GOT3 (cell line): ENCODE results near the gene CMAS.
"Not testable (repeated sequence)": the region's sequence is repeated elsewhere in the genome, so short reads cannot be mapped to it uniquely, and the experiment has no call there.

Experiments
- DNase-seq: peaks from one replicate; lab custom pipeline; 2025; ENCODE audit warnings: mixed read lengths; lab: John Stamatoyannopoulos, UW

The CMAS gene

DNA sequence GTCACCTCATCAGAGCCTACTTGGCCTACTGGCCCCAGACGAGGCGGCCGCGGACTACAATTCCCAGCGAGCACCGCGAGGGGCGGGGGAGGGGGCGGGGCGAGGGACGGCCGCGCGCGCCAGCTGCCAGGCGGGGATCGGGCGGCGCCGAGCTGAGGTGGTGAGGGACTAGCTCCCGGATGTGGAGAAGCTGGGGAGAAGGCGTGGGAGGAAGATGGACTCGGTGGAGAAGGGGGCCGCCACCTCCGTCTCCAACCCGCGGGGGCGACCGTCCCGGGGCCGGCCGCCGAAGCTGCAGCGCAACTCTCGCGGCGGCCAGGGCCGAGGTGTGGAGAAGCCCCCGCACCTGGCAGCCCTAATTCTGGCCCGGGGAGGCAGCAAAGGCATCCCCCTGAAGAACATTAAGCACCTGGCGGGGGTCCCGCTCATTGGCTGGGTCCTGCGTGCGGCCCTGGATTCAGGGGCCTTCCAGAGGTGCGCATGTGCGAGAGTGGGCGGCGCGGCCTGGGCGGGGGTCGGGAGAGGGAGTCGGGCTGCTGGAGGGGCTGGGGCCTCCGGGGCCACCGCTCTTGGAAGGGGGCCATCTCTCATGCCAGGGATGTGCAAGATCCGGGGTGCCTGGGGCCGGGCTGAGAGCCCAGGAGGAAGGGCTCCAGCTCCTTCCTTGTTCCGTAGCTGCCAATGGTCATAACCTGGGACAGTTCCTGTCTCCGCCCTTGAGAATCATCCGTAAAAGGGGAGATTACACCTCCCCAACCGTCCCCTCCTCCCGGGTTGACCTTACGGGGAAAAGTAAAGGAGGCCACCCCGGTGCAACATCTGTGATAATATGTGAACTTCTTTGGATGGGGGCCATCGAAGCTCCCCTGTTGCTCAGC is at the start of gene CMAS:
Gene CMAS, plus strand, starts transcription at position 129 of the 878 bp plus-strand sequence. Its CDS starts 86 bp downstream, at position 215.
- DNase-seq: peak; percentile 28

DNA sequence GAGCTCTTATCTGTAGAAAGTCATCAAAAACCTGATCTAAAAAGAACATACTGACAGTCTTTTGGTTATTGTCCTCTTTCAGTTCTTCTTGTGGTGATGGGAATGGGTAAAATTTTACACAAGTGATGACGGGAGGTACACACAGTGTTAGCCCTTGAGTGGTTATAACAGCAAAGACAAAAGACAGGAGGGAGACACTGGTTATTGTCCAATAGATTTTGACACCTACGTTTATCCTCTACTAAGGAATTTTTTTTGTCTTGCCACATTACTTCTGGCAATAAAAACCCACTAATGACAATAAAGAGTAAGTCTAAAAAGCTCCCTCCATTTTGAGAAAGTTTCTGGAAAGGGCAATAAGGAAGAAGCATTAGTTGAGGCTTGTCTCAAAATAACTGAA is 47.7 kb upstream of the CMAS start:
- DNase-seq: no peak

DNA sequence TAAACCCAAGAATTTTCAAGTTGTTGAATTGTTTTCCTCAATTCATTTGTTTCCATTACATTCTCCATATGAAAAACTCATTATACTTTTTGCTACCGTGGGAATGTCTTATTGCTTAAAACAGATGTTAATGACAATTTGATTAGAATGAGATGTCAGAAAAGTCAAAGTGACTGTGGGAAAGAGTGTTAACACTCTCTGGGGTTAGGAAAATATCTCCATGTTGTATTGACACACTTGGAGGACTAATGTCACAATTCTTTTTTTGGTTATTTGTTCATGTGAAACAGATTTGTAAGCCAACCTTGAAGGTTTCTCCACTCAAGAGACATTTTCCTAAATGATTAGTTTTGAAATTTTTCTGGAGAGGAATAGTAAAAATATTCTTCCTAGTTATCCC is 47.2 kb upstream of the CMAS start:
- DNase-seq: no peak

DNA sequence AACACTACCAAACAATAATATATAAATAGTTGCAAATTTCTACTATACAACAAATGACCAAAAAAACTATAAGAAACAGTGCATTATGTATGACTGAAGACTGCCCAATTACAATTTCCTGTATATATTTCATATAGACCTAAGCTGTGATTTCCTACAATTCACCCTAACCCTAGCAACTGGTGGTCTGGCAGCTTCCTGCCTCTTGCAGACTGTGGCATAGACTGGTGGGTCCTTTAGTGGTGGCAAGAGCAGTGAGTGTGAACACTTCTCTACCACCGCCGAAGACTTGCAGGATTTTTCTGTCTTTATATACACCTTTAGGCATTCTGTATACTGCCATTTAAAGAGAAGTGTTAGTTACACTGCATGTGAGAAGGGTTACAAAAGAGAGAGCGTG is 43.6 kb upstream of the CMAS start:
- DNase-seq: no peak

DNA sequence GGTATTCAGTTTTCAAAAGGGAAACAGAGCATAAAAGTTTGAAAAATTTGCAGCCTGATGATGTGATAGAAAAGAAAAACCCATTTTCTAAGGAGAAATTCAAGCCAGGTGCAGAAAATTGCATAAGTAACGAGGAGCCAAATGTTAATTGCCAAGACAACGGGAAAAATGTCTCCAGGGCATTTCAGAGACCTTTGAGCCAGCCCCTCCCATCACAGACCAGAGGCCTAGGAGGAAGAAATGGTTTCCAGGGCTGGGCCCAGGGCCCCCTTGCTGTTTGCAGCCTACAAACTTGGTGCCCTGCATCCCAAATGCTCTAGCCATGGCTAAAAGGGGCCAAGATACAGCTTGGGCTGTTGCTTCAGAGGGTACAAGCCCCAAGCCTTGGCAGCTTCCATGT is 38.2 kb upstream of the CMAS start:
- DNase-seq: not testable (repeated sequence)

DNA sequence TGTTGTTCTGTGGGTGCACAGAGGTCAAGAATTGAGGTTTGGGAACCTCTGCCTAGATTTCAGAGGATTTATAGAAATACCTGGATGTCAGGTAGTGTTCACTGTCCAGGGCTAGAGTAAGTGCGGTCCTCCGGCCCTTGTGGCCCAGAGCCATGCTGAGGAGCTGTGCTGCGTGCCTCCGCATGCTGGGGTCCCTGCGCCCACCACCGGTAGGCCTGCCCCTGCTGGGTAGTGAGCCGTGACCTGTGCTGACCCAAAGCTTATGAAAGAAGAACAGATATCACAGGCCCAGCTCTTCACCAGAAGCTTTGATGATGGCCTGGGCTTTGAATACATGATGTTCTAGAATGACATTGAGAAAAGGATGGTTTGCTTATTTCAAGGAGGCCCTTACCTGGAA is 37.8 kb upstream of the CMAS start:
- no peak for DNase-seq

DNA sequence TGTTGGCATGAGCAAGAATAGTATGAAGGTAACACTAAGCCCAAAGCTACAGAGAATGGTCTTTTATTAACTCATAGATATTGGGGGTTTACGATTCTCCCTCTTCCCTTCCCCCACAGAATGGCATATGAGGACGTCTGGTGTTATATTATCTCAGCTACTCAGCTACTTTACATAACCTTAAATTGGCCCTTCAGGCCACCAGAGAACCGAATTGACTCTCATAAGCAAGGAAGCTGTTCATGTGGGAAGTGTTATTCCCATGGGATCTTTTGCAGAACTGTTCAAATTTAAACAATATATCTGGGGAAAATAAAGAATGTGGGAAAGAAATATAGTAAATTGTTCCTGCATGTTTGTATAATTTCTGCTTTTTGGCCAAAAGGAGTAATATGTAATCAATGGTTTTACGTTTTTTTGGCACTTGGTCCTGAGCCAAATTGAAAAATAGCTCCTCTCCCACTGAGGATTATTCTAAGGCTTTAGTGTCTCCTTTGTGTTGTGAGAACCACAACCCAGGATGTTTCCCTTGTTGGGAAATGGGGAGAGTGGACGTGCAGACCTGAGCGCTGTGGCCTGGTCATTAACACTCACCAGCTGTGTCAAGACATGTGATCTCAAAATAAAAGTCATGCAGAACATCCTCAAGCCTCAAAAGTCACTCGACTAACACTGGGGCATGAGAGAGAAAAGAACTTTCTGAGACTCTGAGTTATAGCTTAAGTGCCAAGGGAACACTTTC is 31.8 kb upstream of the CMAS start:
- DNase-seq: no peak

DNA sequence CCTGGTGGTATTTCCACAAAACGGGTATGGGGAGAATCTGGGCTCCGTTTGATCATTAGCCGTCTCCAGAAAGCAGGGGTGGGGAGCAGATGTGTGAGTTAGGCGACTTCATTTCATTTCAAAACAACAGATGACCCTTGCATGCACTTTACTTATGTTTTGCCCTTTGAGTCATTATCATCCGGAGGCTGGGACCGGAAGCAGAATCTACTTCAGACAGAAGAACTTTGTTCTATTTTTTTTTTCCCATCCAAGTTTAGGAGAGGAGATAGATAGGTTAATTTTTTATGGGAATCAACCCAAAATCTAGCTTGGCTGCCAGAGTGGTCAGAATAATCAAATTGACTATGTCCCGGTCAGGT is 31.3 kb upstream of the CMAS start:
- no peak for DNase-seq

DNA sequence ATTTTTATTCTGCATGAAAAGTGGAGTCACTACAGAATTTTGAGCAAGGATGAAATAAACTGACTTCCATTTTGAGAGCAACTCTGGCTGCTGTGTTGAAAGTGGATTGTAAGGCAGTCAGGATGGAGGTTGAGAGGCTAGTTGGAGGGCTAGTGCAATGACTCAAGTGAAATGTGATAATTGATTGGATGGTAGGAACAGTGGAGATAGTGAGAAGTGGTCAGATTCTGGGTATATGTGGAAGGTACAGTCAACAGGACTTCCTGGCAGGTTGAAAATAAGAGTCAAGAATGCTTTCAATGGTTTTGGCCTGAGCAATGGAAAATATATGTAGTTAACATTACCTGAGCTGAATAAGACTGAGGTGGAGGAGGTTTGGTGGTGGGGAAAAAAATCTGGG is 29.0 kb upstream of the CMAS start:
- DNase-seq: no peak

DNA sequence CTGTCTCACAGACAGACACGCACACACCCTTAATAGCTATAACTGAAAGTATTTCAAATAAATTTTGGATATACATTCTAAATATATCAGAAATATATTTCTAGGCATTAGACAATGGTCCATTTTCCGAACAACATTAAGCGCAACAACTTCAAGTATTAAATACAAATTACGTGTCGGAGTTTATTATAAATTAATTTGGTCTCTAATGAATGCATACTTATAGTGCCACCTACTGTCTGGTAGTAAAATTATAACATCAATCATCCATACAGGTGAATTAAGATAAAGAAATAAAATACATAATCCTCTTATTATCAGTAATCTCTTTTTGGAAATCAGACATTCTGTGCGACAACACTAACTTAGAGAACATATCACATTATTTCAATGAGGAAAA is 27.2 kb upstream of the CMAS start:
- DNase-seq: no peak

DNA sequence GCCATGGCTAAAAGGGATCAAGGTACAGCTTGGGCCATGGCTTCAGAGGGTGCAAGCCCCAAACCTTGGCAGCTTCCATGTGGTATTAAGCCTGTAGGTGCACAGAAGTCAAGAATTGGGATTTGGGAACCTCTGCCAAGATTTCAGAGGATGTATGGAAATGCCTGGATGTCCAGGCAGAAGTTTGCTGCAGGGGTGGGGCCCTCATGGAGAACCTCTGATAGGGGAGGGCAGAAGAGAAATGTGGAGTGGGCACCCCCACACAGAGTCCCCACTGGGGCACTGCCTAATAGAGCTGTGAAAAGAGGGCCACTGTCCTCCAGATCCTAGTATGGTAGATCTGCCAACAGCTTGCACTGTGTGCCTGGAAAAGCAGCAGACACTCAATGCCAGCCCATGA is 22.5 kb upstream of the CMAS start:
- not testable (repeated sequence) for DNase-seq

DNA sequence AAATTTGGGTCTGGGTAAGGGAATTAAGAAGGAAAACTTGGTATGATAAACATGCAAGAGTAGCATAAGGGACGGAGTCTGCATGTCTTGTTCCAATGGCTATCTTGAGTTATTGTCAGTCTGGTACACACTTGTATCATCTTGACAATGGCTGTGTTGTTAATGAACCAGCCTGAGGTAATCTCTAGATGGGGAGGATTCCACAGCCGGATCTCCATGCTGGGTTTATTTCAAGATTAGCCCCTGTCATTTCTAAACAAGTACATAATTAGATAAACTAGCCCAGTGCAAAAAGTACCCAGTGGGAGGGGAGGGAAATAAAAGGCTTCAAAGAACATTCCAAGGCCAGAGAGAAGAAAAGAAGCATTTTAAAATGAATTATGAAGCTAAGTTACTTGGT is 16.5 kb upstream of the CMAS start:
- DNase-seq: no peak

DNA sequence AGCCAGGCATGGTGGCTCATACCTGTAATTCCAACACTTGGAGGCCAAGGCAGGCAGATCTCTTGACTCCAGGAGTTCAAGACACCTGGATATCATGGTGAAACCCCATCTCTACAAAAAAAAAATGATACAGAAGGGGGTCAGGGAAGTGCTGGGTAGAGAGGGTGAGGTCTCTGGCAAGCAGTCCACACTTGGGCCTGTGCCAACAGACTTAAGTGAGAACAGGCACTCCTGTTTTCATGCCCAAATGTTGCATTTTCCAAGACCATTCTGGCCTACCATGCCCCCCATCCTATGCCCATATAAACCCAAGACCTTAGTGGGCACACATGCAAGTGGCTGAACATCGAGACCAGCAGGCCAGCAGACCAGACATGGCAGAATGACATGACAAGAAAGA is 16.0 kb upstream of the CMAS start:
- DNase-seq: no peak

DNA sequence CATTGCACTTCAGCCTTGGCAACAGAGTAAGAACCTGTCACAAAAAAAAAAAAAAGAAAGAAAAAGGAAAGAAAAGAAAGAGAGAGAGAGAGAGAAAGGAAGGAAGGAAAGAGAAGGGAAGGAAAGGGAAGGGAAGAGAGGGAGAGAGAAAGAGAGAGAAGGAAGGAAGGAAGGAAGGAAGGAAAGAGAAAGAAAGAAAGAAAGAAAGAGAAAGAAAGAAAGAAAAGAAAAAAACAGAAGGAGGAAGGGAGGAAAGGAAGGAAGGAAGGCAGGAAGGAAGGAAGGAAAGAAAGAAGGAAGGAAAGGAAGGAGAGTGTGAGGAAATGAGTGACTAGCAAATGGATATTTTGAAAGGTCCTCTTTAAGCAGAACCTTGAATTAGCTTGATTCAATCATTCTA is 13.3 kb upstream of the CMAS start:
- DNase-seq: no peak

DNA sequence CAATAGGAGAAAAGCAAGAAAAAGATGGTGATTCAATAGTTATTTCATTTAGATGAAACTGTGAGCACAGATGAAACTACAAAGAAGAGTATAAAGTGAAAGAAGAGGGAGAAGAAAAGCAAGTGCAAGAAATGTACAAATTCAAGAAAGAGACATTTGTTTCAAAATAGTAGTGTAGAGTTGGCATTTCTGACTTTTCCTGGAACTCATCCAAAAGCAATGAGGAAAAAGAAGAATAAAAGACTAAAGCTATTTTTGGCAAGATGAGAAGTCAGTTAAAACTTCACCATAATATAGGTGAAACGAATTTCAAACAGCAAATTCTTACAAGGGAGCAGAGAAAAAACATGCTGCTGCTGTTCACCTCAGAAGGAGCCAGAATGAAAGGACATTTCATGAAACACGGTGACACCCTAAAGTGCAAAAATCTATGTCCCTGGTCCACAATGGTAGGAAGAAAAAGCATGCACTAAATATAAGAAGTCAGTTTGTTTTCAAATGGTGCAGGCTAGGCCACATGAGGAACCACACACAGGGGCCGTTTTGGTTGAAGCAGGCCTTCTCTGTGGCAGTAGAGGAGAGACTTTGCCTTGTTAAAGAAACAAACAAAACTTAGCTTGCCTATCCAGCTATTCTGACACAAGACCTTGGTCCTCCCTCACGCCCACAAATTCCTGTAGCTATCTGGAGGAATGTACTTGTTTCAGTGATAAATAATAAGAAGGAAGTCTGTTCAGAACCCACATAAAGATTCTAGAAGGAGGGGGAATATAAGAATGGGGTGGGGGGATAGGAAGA is 11.1 kb upstream of the CMAS start:
- DNase-seq: no peak

DNA sequence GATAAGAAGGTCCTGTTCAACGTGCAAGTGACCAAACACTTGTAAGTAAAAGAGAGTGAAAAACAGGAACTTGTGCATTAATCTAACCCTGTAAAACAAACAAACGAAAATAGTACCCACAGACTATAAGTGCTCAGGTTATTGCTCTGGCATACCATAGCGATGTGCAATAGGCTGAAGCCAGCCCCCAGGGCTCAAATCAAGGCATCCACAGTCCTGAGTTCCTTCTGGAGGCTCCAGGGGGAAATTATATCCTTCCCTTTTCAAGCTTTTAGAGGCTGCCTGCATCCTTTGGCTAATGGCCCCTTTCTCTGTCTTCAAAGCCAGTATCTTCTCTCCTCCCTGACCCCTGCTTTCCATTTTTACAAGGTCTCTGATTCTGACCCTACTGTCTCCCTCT is 8.1 kb upstream of the CMAS start:
- DNase-seq: no peak

DNA sequence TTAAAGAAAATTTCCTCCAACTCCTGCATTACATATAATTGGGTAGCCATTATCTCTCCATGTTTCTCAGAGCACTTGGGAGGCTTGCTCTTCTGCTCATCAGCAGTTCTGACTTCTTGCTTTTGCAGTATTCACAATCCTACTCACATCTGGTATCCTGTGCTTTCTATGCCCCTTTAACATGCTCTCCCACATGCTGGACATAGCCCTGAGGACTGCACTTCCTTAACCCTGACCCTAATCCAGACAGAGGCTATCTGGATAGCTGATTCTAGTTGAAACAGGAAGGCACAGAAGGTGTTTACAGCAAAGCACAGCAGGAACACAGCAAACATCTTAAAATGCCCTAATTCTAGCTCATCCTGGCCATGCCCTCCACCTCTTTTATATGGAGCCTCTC is 7.3 kb upstream of the CMAS start:
- DNase-seq: no peak

DNA sequence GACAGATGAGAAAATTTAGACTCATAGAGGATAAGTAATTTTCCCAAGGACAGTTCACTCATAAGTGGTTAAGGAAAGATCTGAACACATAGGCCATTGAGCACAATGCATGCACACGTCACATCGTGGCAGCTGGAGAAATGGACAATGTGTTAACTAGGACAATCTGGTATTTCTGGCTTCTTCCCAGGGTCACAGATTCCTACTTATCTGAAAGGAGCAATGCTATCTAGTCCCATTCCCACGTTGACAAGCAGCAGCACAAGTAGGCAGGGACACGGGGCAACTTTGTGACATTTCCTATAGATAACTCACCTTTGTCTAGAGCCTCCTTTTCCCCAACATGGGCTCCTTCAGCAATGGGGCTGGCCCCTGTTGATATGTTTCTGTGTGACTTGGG is 6.7 kb upstream of the CMAS start:
- no peak for DNase-seq

DNA sequence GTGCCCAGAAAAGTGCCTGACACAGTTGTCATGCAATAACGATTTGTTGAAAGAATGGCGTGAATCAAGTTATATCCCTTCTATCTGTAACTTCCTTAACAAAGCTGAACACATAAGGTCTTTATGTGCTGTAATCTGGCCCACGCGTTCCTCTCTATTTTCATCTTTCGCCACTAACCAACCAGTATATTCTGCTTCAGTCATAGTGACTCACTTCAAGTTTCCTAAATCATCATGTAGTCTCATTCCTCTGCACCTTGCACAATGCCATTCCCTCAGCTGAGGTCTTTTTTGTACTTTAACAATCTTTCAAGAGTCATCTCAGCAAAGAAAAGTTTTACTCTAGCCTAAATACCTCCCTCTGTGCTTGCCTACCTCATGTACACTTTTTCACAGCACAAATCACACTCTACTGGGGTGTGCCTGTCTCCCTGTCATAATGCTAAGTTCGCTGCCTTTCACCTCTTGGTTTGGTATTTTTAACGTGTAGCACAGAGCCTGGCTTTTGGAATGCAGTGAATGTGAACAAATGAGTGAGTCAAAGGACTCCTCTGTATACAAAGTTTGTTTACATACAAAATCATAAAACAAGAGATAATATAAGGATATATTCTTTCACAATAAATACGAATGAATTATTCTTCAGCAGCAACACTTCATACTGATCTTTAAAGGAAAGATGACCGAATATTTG is 2.9 kb upstream of the CMAS start:
- DNase-seq: no peak

DNA sequence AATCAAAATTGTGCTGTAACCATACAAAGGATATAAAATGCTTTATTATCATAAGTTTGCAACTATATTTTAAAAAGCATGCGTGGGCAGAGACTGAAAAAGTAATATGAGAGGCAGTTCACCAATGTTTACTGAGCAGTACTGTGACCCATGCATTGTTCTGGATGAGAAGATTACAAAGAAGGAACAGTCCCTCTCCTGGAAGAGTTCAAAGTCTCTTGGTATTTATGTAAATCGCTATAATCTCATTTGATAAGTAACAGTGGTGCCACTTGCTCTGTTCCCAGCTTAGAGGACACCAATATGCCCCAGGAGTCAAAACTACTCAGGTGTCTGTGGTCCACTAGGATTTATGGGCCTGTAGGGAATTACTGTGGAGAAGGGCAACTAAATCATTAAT is 2.1 kb upstream of the CMAS start:
- DNase-seq: no peak

DNA sequence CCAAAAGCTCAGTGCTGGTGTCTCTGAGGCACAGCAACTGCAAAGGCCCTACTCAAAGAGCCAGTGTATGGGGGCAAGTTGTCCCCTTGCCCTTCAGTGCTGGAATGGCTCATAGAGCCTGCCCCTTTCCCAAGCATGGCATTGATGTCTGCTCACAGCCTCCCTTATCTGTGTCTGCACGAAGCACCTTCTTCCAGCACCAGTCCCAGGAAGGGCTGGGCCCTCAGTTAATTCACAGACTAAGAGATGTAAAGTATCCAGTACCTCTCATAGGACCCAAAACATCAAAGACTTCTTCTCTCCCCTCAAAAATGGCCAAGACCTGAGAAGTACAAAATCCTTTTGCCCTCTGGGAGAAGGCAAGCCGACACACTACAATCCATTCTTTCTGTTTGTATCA is 1.6 kb upstream of the CMAS start:
- no peak for DNase-seq

DNA sequence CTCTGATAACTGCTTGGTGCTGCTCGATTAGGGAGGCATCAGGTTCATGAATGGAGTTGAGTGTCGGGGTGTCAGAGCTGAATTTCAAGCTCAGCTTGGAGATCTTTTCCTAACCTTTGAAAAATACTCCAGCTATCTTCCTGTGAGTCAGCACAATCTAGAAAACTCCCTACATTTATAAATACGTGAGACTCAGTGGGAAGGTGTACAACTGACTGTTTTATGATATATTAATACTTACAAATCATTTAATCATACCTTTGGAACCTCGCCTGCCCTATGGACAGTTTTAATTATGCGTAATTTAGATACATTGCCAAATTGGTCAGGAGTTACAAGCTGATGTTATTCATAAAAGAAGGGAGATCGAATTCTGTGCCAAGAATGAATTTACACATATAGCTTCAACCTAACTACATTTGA is 961 bp downstream of the CMAS start:
- DNase-seq: no peak
